Esophagus squamous epithelium (tissue), 4 donors: ENCODE data around the gene IKZF2.

ENCODE experiments used
- CTCF ChIP-seq, 6 experiments: fragments of 450-650 bp in 4 of 6; fragments of 200-600 bp in 2 of 6; sonication (generic) in 2 of 6; IDR thresholded peaks; one replicate each; pipeline ENCODE4 v1.5.1; 2016 to 2019; ENCODE audit warnings: antibody characterized with exemption in 6 of 6, mild to moderate bottlenecking in 4 of 6, moderate library complexity in 4 of 6
- POLR2A ChIP-seq, 4 donors: fragments of 450-650 bp; IDR thresholded peaks; one replicate each; pipeline ENCODE4 v1.6.1; 2017; ENCODE audit warnings: antibody characterized with exemption in 4 of 4, mild to moderate bottlenecking in 4 of 4, moderate library complexity in 3 of 4

GRCh38 chr2:213122725-213123124, 28.7 kb downstream of the IKZF2 start:
- TF ChIP-seq POLR2A (IDR thresholded peaks at IDR 0.05): no peak
- TF ChIP-seq CTCF (IDR thresholded peaks at IDR 0.05): no peak
